Raji (cell line): Measurements from ENCODE around the gene PSMD1.

Source experiments
- POLR2A ChIP-seq: IDR thresholded peaks from 2 replicates; pipeline ENCODE4 v1.6.1; 2011; ENCODE audit warnings: low read depth, low read length, control low read depth; ENCODE audit not compliant: insufficient read depth

PSMD1 gene

GRCh38 chr2:231043796-231044195 lies 12.9 kb upstream of the PSMD1 start:
- TF ChIP-seq POLR2A: no peak

DNA sequence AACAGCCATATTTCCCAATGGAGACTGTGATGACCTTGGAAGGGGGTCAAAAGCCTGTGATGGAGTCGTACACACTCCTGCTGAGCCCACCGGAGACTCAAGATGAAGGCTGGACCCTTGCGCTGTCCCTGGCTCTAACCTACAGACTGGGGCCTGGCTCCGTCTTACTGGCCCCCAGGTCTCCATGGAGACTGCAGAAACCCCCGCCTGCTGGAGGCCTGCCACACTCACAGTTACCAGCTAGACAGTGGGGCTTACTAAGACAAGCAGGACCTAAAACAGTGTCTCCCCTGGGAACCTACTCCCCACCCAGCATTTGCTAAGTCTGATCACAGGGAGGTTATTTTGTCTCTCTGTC lies 9.8 kb upstream of the PSMD1 start:
- no peak for TF ChIP-seq POLR2A

DNA sequence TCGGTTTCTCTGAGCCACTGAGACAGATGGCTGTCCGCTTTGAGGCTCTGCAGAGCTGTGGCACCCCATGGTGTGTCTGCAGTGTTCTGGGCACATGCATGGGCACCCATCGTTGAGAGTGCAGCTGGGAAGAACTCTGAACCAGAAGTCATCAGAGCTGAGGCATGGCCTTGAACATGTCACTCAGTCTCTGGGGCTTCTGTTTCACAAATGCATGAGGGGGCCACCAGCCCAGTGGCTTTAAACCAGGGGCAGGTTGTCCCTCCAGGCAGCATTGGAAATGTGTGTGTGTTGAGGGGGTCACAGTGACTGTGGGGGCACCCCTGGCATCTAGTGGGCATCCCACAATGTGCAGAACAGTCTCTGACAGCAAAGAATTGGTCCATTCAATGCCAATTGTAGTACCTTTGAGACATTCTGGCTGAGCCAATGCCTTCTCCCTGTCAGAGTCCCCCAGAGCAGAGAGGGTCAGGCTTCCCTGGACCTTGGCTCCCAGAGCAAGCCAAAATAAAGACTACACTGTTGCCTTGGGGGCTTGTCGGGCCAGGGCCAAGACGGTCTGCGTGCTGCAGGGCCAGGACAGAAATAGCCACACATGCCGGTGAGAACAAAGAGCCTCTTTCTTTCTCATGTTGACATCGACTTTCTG lies 9.3 kb upstream of the PSMD1 start:
- no peak for TF ChIP-seq POLR2A

- TF ChIP-seq POLR2A: no peak
These were observed 8.4 kb upstream of the PSMD1 start for GRCh38 chr2:231047923-231048915.

- no peak for TF ChIP-seq POLR2A
These were observed 7.2 kb upstream of the PSMD1 start for GRCh38 chr2:231049286-231050017.

DNA sequence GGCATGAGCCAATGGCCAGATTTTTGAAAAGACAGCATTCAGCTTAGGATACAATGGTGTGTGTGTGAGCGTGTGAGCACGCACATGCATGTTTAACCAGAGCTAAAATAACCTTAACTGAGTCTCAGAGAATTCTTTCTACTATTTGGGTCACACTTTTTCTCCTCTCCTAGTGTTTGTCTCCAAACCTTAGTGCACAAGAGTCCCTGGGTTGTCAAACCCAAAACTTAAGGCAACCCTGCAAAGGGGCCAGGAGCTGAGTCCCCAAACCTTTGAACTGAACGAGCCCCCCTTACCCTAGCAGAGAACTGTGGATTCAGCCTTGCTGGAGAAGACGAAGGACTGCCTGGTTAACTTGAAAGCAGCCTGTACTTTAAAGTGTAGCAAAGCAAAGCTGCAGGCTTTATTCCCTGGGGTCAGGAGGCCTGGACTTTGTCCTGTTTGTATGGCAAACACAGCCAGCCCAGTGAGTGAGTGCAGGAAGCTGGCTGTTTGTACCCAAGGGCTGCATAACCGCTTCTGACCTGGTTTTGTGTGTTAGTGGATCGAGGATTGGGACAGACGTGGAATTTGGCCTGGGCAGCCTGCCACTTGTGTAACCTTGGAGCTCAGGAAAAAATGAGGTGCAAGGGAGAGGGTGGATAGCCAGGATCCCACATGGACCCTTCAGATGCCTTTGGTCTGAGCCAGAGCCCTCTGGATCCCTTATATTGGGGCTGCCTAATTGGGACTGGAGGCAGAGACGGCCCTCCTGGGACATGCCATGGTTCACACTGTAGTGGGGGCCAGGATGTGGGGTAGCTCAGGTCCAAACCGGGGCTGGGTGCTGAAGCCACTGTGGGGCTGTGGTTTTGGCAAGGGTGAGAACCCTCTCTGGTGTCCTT lies 6.4 kb upstream of the PSMD1 start:
- TF ChIP-seq POLR2A: no peak

DNA sequence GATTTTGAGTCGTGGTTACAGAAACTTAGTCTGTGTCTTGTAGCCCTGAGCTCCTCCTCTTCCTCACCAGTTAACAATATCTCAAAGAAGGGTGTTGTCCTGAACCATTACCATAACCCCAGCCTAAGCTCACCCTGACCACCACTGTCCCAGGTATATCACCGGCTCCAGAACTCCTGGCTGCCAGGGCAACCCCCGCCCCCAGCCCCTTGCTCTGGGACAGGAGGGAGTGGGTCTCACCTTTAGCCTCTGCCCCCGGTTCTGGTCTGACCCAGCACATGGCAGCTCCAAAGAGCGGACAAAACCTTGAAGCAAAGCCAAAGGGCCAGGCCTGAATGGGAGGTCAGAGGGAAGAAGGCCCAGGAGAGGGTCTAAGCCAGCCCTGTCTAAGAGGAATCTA lies 5.6 kb upstream of the PSMD1 start:
- no peak for TF ChIP-seq POLR2A

GRCh38 chr2:231052494-231053451 lies 3.9 kb upstream of the PSMD1 start:
- TF ChIP-seq POLR2A: peak; percentile 46; the same call in 1 of the 2 replicates

- no peak for TF ChIP-seq POLR2A
These were observed 2.8 kb upstream of the PSMD1 start for GRCh38 chr2:231053846-231054245.

DNA sequence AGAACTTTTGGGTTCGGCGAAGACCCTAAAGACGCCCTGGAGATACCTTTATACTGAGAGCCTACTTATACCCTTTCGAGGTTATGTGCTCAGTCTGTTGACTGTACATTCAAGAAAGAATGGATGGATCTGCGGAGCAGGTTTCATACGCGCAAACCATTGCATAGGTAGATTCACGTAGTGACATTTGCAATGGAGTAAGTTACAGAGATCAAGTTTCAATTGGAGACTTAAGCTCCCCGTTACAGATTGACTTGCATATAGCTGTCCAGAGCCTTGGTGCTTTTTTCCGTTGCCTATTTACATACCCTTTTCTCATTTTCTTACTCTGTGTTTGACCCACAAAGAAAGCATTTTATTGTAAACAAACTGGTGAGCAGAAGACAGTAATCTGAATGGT lies 923 bp downstream of the PSMD1 start:
- no peak for TF ChIP-seq POLR2A

- TF ChIP-seq POLR2A: no peak
These were observed 2.3 kb downstream of the PSMD1 start for GRCh38 chr2:231058761-231059550.

- no peak for TF ChIP-seq POLR2A
These were observed 3.1 kb downstream of the PSMD1 start for GRCh38 chr2:231059756-231060155.

GRCh38 chr2:231062776-231063175 lies 6.1 kb downstream of the PSMD1 start:
- TF ChIP-seq POLR2A: no peak
